ENCODE measurements around the gene MICOS13.
"Not testable (repeated sequence)": the region's sequence is repeated elsewhere in the genome, so short reads cannot be mapped to it uniquely, and the experiment has no call there.

The MICOS13 gene

DNA sequence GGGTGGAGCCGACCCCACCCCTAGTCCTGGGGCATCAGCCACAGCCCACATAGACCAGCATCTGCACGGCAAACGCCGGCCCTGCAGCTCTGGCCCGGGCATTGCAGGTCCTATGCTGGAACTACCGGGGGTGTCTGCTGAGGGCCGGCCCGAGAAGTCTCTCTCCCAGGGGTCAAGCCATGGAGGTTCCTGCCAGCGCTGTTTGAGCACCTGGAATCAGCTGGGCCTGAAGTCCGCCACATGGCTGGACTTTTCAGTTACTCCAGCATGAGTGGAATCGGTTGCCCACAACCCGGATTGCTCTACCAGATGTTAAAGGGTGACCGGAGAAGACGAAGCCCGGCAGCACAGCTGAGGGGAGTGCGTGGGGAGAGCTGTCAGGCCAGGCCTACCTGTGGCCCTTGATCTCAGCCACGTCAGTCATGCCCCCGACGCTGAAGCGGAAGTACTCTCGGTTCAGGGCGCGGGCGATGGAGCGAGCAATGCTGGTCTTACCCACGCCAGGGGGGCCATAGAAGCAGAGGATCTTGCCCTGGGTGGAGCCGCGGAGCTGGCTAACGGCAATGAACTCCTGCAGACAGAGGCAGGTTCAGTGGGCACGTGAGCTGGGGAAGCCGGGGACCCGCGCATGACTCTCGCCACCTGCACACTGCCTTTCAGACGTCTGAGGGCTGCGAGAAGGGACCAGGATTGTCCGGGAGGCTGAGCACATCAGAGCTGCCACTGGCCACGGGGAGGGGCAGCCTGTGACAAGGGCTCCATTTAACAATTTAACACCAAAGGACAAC is 18.5 kb upstream of the MICOS13 start:
- DNase-seq = no peak

DNA sequence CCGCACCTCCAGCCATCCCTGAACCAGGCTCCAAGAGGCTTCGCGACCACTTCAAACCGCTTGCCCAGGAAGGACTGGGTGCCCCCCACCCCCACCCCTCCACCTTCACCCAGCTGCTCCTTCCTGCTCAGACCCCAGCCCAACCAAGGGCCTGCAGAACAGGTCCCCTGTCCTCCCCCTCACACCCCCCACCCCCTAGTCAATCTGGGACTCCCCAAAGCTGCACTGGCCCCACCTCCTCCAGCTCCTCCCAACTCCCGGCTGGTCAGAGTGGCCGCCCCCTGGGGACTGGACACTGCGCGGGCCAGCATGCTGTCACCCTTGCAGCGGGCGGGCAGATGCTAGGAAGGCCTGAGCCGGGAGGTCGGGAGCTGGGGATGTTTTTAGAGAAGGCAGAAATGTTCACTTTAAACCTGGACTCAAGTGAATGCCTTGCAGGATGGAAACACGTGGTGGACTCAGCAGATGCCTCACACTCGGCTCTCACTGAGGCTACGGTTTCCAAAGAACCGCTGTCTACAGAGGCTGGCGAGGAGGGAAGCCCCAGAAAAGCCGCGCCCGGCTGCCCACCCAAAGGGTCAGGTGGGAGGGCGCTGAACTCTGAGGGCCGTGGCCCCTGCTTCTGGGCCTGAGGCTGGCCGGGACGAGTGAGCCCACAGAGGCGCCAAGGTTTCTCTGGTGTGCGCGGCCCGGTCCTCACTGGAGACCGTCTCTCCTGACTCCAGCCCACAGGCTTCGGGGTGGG is 17.7 kb upstream of the MICOS13 start:
- DNase-seq = no peak

DNA sequence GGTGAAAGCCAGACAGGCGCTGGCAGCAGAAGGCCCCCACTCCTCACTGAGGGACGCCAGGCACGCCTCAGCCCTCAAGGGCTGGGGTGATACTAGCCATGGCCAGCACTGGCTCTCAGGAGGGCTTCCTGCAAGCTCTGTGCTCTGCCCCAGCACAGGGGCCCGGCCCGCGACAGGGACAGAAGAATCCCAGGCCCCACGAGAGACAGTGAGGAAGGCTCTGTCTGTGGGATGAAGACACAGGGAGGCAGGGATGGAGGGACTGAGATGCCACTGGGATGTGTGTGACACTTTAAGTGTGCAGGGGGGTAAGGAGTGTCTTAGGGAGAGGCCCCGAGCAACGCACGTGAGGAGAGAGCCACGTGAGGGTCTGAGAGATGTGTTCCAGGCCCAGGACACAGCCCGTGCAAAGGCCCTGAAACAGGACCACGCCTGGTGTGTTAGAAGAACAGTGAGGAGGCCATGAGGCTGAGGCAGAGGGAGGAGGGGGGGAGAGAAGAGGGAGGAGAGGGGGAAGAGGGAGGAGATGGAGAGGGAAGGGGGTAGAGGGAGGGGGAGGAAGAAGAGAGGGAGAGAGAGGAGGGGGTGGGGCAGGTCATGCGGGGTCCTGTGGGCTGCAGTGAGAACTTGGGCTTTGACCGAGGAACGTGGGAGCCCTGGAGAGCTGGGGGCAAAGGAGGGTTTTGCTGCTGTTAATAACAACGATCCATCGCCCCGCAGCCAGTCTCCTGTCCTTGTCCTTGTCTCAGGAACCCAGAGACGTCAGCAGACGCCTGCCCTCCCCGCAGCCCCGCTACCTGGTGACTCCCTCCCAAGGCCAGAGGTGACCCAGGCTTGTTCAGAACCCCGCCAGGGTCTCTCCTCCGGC is 16.9 kb upstream of the MICOS13 start:
- DNase-seq = no peak

DNA sequence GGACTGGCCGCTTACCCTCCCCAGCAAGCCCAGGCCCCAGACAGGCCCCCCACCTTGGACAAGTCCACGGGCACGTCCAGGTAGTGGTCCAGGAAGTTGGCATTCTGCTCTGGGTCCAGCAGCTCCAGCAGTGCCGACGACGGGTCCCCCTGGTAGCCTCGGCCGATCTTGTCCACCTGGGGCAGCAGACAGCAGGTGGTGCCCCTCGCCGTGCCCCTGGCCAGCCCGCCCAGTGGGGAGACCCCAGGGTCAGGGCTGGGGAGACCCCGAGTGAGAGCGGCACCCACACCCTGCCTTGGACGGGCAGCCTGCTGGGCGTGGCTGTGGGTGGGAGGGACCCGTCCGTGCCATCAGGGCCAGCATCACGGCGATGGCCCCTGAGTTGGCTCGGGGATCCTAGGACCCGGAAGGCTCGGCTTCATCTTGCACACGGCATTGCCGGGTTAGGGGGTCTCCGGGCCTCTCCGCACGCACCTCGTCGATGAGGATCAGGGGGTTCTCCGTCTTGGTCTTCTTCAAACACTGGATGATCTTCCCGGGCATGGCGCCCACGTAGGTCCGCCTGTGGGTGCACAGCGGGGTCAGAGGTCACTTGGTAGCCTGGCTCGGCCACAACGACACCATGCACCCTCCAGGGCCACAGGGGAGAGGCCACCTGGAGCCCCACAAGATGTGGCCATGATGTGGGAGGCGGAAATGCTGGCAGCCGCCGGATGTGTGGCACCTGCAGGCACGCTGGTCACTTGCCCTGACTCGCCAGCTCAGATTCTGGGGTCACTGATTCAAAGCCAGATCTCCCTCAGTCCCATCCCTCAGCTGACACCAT is 16.1 kb upstream of the MICOS13 start:
- no peak for DNase-seq

DNA sequence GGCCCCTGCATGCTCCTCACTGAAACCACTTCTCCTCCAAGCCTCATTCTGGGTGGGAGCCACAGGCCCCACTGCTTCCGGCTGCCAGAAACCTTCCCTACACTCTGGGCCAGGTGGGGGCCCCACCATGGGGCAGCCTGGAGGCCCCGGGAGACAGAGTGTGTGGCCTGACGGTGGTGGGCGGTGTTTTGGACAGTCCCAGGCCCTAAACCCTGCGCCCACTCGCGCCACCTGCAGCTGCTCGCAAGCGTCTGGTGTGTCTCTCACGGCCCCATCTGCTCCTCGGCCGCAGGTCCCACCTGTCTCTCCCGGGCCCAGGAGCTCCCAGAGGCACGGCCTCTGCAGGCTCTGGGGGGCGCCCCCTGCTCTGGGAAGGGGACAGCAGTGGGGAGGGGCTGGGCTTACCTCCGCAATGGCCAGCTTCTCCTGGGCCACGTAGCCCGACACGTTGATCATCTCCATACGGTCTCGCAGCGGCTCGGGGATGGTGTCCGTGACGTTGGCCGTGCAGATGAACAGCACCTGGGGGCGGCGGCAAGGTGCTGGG is 15.4 kb upstream of the MICOS13 start:
- DNase-seq = no peak

DNA sequence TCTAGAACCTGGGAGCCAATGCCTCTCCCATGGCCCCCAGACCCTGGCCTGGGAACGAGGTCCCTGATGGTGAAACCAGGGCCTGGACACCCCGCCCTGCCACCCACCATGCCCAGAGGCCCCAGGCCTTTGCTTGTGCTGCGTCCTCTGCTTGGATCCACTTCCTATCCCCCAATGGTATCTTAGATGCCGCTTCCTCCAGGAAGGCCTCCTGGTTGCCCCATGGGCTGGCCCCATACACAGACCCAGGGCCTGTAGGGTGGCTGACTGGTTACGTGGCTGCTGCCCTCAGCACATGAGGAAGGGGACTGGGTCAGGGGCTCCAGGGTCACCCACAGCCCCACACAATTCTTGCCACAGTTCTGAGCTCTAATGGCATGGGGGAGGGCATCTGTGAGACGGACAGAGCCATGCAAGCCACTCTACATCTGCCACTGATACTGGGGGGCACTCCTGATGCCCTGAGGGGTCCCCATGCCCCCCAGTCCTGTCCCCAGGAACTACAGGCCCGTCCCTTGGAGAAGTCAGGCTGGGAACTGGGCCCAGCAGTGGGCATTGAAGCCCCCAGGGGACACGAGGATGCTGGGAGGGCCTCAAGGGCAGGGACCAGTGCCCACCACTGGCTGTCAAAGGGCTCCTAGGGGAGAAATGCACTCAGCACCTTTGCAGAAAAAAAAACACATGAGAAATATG is 14.8 kb upstream of the MICOS13 start:
- no peak for DNase-seq

DNA sequence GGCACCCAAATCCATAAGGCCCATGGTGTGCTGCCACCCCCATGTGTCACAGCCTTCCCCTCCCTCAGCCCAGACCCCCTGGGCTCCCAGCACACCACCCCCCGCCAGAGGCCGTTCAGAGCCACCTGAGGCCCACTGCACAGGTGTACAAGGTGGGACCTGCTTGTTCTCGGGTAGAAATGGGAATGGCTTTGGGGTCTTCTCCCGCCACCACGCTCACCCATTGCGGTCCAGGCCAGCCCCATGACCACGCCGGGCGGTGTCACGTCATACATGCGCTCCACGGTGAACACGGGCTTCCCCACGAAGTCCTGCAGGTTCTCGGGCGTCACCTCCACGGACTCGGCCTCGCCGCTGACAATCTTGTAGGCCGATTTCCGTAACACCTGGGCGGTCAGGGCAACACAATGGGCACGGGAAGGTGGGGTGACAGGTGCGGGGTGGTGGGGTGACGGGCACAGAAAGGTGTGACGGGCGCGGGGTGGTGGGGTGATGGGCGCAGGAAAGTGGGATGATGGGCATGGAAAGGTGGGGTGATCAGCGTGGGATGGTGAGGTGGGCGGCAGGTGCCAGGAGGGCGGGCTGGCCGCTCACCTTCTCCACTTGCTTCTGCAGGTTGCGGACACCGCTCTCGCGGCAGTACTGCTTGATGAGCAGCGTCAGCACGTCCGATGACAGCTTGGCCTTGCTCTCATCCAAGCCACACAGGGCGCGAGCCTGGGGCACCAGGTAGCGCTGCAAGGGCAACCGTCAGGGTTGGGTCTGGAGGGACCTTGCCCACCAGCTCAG is 14.0 kb upstream of the MICOS13 start:
- no peak for DNase-seq

DNA sequence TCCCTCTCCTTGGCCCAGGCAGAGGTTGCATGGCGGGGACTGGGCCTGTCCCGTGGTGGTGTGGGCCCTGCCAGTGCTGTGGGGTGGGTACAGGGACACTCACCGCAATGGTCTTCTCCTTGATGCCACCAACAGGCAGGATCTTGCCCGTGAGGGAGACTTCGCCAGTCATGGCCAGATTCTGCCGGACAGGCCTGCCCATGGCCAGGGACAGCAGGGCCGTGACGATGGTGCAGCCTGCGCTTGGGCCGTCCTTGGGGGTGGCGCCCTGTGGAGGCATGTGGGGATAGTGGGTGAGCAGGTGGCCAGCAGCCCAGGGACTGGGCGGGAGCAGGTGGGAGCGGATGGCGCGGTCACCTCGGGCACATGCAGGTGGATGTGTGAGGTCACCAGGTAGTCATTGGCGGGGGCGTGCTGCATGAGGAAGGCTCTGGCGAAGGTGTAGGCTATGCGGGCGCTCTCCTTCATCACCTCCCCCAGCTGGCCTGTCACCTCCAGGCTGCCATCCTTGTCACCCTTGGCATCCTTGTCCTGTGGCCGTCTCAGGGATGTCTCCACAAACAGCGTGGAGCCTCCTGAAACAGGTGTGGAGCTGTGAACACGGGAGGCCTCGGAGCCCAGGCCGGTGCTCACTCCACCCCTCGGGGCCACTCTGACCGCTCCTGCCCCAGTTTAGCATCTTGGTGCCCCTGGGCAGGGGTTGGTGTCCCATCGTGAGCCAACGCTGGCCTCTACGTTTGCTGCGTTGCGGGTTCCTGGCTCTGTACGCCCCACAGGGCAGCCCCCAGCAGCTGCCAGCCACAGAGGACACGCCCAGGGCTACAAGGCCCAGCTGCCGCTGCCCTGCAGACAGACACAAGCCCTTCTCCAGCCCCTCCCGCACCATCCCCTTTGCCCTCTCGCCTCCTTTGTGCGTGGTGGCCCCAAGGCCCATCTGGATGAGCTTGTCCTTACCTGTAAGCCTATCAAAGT is 13.2 kb upstream of the MICOS13 start:
- DNase-seq = no peak

DNA sequence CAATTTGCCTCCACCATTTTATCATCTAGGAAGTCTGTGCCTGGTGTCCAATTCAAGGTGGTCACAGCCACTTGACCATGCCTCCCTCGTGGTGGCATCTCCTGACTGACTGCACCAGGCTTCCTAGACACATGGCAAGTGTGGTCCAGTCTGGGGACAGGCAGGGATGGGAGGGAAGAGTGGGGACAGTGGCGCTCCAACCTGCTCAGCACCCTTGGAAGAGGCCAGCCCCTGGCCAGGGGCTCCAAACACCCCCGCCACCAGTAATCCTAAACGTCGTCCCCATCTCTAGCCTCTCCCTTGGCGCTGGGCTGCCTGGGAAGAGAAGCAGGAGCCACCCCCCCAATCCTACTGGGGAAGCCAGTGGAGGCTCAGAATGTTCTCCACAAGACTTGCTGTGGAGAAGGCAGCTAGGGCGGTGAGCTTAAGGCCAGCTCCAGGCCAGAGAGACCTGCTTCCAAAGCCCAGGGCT is 12.4 kb upstream of the MICOS13 start:
- no peak for DNase-seq

DNA sequence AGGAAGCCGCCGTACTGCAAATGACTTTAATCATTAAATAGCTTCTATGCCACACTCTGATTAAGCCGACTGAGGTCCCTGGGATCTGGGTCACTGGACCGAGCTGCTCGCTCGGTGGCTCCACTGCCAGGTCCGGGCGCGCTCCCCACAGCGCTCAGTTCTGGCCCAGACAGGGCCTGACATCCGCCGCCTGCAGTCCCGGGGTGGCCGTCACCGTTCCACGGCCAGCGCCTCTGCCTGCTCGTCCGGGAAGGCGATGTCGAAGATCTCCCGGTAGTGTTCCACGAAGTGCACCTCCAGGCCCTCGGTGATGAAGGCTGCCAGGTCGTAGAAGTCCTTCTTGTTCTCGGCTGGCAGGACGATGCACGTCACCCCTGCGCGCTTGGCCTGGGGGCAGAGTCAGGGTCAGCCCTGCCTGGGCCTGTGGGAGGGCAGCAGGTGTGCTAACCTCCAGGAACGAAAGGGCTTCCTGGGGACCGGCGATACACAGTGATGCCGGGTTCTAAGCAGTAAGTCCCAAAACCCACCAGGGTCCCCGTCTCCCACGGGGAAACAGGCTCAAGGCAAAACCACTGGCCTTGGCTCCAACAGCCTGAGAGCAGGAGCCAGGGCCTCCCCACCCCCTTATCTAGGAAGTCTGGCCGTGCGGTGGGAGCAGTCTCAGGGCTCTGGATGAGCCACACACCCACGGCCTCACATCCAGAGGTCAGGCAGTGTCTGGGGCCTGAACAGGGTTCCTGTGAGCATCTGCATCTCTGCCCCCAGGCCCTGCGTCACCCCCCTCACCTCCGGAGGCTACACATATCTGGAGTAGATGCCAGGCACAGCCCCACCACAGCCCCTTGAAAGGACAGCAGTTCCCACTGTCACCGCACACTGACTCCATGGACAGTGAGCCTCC is 11.8 kb upstream of the MICOS13 start:
- no peak for DNase-seq

DNA sequence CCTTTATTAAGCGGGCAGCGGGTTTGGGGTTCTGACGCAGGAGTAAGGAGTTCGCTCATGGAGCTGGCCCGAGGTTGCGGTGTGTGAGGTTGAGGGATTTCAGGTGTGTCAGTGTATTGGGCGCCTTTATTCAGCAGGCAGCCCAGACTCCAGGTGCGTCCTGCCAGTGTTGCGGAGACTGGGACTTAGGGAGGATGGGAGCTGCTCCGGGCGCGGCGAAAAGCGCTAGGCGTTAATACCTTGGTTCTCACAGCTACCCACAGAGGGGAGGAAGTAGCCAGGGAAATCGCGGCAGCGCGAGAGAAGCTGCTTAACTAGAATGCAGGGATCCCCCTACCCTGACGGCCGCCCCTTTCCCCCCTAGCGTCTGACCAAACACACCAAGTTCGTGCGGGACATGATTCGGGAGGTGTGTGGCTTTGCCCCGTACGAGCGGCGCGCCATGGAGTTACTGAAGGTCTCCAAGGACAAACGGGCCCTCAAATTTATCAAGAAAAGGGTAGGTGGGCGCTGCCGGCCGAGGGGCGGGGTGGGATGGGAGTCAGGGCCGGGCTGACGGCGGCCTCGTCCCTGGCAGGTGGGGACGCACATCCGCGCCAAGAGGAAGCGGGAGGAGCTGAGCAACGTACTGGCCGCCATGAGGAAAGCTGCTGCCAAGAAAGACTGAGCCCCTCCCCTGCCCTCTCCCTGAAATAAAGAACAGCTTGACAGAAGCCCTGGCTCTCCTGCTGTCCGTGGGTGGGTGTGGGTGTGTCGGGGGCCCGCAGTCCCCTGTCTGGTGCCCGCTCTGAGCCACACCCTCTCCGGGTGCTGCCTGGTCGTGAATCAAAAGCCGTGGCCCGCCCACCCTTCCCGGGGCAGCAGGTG is 10.9 kb upstream of the MICOS13 start:
- DNase-seq = no peak

DNA sequence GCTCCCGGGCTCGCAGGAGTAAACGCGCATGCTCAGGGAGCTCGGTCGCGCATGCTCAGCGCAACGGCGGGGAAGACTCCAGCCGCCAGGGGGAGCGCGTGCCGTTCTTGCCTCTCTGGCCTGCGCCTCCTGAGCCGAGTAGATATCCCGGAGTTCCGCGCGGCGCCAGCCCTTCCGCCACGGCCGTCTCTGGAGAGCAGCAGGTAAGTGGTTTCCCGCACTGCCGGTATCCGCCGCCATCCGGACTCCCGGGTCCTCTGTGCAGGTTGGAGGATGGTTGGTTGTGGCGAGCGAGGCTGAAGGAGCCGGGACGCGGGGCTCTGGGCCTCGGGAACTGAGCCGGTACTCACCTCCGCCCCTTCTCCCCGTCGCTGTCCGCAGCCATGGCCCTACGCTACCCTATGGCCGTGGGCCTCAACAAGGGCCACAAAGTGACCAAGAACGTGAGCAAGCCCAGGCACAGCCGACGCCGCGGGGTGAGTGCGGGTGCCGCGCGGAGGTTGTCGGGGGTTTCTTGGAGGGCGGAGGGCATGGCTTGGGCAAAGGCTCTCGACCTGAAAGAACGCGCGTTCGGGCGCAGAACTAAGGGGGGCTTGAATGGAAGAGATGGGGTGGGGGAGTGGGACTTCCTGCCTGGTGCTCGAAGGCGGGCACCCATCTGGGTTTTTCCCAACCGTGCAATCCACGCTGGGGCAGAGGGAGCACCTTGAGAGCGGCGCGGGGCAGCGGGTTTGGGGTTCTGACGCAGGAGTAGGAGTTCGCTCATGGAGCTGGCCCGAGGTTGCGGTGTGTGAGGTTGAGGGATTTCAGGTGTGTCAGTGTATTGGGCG is 10.0 kb upstream of the MICOS13 start, which contains the start of gene RPL36:
Gene RPL36, plus strand, starts transcription at position 171 of the 830 bp plus-strand sequence. Its CDS starts 213 bp downstream, at position 384.
- DNase-seq = peak; percentile 58

DNA sequence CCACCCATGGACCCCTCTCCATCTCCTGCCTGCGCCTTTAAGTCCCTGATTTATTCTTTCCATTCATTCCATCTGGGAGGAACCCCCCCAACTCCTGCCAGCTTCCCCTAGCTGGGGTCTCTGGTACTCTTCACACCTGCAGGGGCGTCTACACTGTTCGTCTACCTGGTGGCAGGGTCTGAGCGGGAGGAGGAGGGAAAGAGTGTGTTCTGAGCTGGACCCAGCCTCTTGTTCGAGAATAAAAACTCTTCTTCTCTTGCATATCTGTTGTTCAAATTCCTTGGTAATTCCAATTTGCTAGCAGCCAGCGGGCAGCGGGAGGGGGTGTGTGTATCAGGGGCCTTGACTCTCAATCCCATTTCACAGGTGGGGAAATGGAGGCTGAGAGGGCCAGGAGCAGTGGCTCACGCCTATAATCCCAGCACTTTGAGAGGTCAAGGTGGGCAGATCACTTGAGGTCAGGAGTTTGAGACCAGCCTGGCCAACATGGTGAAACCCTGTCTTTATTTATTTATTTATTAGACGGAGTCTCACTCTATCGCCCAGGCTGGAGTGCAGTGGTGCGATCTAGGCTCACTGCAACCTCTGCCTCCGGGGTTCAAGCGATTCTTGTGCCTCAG is 8.1 kb upstream of the MICOS13 start:
- DNase-seq = not testable (repeated sequence)

DNA sequence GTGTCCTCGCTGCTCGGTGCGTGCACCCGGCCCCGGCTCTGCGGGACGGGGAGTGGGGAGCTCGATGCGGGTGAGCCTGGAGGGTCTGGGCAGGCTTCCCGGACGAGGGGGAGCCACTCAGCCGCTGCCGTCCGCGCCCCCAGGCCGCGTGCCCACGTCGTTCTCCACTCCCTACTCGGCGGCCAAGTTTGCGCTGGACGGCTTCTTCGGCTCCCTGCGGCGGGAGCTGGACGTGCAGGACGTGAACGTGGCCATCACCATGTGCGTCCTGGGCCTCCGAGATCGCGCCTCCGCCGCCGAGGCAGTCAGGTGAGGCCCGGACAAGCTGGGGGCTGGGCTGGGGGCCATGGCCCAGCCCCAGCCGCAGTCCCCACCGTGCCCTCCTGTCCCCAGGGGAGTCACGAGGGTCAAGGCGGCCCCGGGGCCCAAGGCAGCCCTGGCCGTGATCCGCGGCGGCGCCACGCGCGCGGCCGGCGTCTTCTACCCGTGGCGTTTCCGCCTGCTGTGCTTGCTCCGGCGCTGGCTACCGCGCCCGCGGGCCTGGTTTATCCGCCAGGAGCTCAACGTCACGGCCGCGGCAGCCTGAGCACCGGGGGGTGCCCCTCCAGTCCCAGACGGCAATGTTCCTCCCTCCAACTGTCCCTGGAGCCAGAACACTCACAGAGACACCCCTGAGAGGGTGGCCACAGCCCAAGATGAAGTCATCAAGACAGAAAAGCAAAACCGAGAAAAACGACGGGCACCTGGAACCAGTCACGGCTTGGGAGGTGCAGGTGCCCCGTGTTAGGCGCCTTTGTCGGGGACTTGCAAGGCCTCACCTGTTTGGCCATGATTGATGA is 7.3 kb upstream of the MICOS13 start:
- no peak for DNase-seq

All from SIG-M5 (cell line).